ENCODE results near the gene MYBPC2. TPM values are rescaled to one million over a fixed set of nuclear protein-coding genes. Genes with fewer than 3 reads are reported as not detected.

Gene MYBPC2
- total RNA-seq, 4 donors from 2014 or later, result 0.13 TPM; not detected in 3

DNA sequence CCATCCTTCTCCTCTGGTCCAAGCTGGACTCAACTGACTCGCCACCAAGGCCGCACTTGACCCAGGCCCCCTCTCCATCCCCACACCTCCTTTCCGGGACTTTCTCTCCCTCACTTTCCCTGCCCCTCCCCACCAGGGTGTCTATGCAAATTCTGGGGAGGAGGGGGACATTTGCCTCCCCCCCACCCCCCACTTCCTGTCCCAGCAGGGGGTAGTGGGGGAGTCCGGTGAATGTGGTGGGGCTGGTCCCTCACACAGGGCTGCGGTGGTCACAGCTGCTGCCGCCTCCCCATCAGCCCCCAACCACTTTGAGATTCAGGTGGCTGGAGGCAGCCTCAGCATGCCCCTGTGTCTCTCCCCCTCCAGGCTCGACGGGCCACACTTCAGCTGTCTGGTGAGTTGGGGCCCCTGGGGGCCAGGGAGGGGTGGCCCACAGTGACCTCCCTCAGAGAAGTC, 13.1 kb upstream of the MYBPC2 start:
- intact Hi-C loops (cut with DNase I), result loop anchor here (5.0 kb wide), 1 partner anchor 57 kb away; no protein-coding TSS in a partner anchor
- Histone ChIP-seq H3K27me3 (peaks cover 13% of the 10 kb centered on the region), H3K36me3 (no peaks in the 10 kb centered on the region), H3K27ac (no peak overlapping the region), H3K4me1 (peaks cover 0 to 4% of the 10 kb centered on the region in 2 donors), H3K4me3 (replicated peaks in 1 of 3) (no peak overlapping the region), H3K9me3 (no peaks in the 10 kb centered on the region)
- DNase-seq, result no peak
- WGBS, 2 donors, result 11 to 19% methylated on average over 7 to 8 of the region's 8 CpGs
- TF ChIP-seq, protein P1, sequence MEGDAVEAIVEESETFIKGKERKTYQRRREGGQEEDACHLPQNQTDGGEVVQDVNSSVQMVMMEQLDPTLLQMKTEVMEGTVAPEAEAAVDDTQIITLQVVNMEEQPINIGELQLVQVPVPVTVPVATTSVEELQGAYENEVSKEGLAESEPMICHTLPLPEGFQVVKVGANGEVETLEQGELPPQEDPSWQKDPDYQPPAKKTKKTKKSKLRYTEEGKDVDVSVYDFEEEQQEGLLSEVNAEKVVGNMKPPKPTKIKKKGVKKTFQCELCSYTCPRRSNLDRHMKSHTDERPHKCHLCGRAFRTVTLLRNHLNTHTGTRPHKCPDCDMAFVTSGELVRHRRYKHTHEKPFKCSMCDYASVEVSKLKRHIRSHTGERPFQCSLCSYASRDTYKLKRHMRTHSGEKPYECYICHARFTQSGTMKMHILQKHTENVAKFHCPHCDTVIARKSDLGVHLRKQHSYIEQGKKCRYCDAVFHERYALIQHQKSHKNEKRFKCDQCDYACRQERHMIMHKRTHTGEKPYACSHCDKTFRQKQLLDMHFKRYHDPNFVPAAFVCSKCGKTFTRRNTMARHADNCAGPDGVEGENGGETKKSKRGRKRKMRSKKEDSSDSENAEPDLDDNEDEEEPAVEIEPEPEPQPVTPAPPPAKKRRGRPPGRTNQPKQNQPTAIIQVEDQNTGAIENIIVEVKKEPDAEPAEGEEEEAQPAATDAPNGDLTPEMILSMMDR (IDR thresholded peaks at IDR 0.05), result no peak
- no peak for TF ChIP-seq POLR2A (IDR thresholded peaks at IDR 0.05)

- no peaks in the 10 kb centered on the region for H3K36me3 ChIP-seq
- H3K9me3 ChIP-seq, result no peaks in the 10 kb centered on the region
- H3K4me3 ChIP-seq (replicated peaks in 1 of 3), result no peak overlapping the region
- DNase-seq, result no peak
- 36 to 43% methylated on average over 3 of the region's 3 CpGs for WGBS, 2 donors
- H3K27ac ChIP-seq, result no peak overlapping the region
- no peaks in the 10 kb centered on the region for H3K4me1 ChIP-seq
- intact Hi-C loops (cut with DNase I), result no loop called here
- H3K27me3 ChIP-seq, result peaks cover 13% of the 10 kb centered on the region
- TF ChIP-seq POLR2A (IDR thresholded peaks at IDR 0.05), result no peak
- TF ChIP-seq, protein P1 (IDR thresholded peaks at IDR 0.05), result no peak
Measured at GRCh38 chr19:50420127-50420526, 12.6 kb upstream of the MYBPC2 start.

GRCh38 chr19:50420808-50421207, 11.9 kb upstream of the MYBPC2 start:
- no peak overlapping the region for H3K4me3 ChIP-seq (replicated peaks in 1 of 3)
- H3K36me3 ChIP-seq, result no peaks in the 10 kb centered on the region
- H3K27me3 ChIP-seq, result peaks cover 13% of the 10 kb centered on the region
- no peak for DNase-seq
- no peaks in the 10 kb centered on the region for H3K4me1 ChIP-seq
- intact Hi-C loops (cut with DNase I), result no loop called here
- H3K27ac ChIP-seq, result no peak overlapping the region
- TF ChIP-seq, protein P1 (IDR thresholded peaks at IDR 0.05), result no peak
- 79 to 81% methylated on average over 3 of the region's 3 CpGs for WGBS, 2 donors
- no peaks in the 10 kb centered on the region for H3K9me3 ChIP-seq

DNA sequence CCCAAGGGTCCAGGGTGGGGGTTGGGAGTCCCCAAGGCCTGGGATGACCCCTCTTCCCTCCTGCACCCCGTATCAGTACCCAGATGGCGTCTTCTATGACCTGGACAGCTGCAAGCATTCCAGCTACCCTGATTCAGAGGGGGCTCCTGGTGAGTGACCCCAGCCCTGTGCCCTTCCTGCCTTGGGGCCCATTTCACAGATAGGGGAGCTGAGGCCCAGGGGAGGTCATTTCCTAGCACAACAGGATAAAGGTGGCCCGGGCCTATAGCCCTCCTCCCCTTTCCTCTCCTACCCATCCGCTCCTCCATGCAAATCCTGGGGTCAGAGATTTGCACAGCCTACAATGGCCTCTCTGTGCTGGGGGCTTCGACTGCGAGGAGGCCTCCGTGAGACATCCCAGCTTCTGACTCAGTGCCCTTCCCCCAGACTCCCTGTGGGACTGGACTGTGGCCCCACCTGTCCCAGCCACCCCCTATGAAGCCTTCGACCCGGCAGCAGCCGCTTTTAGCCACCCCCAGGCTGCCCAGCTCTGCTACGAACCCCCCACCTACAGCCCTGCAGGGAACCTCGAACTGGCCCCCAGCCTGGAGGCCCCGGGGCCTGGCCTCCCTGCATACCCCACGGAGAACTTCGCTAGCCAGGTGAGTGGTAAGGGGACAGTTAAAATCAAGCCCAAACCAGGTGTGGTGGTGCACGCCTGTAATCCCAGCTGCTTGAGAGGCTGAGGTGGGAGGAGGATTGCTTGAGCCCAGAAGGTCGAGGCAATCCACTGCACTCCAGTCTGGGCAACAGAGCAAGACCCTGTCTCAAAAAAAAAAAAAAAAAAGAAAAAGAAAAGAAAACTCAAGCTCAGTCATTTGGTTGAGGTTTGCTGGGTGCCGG, 10.1 kb upstream of the MYBPC2 start:
- H3K27ac ChIP-seq, result no peak overlapping the region
- H3K36me3 ChIP-seq, result no peaks in the 10 kb centered on the region
- no peak overlapping the region for H3K4me3 ChIP-seq (replicated peaks in 1 of 3)
- no peaks in the 10 kb centered on the region for H3K4me1 ChIP-seq
- peaks cover 13% of the 10 kb centered on the region for H3K27me3 ChIP-seq
- H3K9me3 ChIP-seq, result no peaks in the 10 kb centered on the region
- no peak for DNase-seq
- WGBS, 2 donors, result 85 to 87% methylated on average over 10 to 16 of the region's 18 CpGs
- intact Hi-C loops (cut with DNase I), result no loop called here
- TF ChIP-seq, protein P1 (IDR thresholded peaks at IDR 0.05), result no peak
- no peak for TF ChIP-seq POLR2A (IDR thresholded peaks at IDR 0.05)

Data from thyroid gland (tissue), 4 donors.